ENCODE measurements around the gene GPR132. TPM values are rescaled to one million over a fixed set of nuclear protein-coding genes. Genes with fewer than 3 reads are reported as not detected.

GPR132 gene
- total and polyA plus RNA-seq, 2 donors (not counting 1 experiment from before 2014, with no cell fraction given) = 38.6 to 54.5 TPM

DNA sequence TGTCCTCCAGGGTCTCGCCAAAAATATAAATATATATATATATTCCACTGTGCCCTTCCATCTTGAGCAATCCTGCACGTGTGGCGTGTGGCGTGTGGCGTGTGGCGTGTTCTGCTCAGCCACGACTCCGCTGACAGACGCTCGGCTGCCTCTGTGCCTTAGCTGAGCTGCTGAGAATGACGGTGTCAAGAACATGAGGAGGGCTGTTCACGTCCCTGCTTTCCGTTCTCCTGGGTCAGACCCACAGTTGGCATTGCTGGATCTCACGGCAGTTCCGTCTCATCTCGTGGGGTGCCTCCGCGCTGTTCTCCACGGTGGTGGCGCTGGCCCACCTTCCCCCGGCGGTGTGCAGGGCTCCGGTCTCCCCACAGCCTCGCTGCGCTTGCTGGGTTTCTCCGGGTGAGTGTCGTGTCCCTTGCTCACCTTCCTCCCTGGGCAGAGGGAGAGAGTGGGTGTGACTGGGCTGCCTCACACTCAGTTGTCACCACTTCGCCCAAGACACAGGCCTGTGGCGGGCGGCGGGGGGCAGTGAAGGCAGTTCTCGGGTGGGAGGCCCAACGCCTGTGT is 9.4 kb downstream of the GPR132 start:
- WGBS (ENCODE audit: insufficient coverage) = 93% methylated on average over 30 of the region's 33 CpGs
- no peaks in the 10 kb centered on the region for H3K27me3 ChIP-seq (replicated peaks in 1 of 4; ENCODE audit: control extremely low read depth in 1 of 4, control insufficient read depth in 3 of 4, insufficient read depth in 4 of 4, low read length in 3 of 4)
- H3K9ac ChIP-seq (ENCODE audit: low read length) = no peak overlapping the region
- Mint-ChIP-seq H3K4me1 (peaks cover 30% of the 10 kb centered on the region), H3K9me3 (ENCODE audit: insufficient read depth) (no peaks in the 10 kb centered on the region), H3K27me3 (no peaks in the 10 kb centered on the region), H3K4me3 (no peak overlapping the region), H3K27ac (no peak overlapping the region)
- peak; percentile 19 for DNase-seq
- ChIA-PET POLR2A (no interaction called here), CTCF (no interaction called here)
- ATAC-seq (ENCODE audit: low read depth) = no peak
- H3K27ac ChIP-seq (ENCODE audit: low read length in 2 of 2) = no peak overlapping the region
- H4K20me1 ChIP-seq (ENCODE audit: control insufficient read depth, insufficient read depth, low read length, poor library complexity, severe bottlenecking) = peaks cover 87% of the 10 kb centered on the region
- H3K9me3 ChIP-seq (ENCODE audit: control extremely low read depth in 1 of 3, control insufficient read depth in 2 of 3, insufficient read depth in 1 of 3, low read length in 2 of 3) = no peaks in the 10 kb centered on the region
- H3K4me3 ChIP-seq (ENCODE audit: control extremely low read depth in 1 of 5, extremely low read depth in 1 of 5, insufficient read depth in 1 of 5, low read depth in 2 of 5, low read length in 4 of 5) = no peak overlapping the region
- intact Hi-C loops (cut with micrococcal nuclease) = no loop called here
- peaks cover 0 to 64% of the 10 kb centered on the region in 2 experiments for H3K36me3 ChIP-seq (replicated peaks in 1 of 2; ENCODE audit: control extremely low read depth in 1 of 2, control insufficient read depth in 1 of 2, extremely low read depth in 1 of 2, insufficient read depth in 2 of 2, low read length in 1 of 2)
- TF ChIP-seq, protein P1, sequence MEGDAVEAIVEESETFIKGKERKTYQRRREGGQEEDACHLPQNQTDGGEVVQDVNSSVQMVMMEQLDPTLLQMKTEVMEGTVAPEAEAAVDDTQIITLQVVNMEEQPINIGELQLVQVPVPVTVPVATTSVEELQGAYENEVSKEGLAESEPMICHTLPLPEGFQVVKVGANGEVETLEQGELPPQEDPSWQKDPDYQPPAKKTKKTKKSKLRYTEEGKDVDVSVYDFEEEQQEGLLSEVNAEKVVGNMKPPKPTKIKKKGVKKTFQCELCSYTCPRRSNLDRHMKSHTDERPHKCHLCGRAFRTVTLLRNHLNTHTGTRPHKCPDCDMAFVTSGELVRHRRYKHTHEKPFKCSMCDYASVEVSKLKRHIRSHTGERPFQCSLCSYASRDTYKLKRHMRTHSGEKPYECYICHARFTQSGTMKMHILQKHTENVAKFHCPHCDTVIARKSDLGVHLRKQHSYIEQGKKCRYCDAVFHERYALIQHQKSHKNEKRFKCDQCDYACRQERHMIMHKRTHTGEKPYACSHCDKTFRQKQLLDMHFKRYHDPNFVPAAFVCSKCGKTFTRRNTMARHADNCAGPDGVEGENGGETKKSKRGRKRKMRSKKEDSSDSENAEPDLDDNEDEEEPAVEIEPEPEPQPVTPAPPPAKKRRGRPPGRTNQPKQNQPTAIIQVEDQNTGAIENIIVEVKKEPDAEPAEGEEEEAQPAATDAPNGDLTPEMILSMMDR (IDR thresholded peaks at IDR 0.05) = no peak
- TF ChIP-seq EZH2 (IDR thresholded peaks at IDR 0.05; ENCODE audit: borderline replicate concordance, insufficient read depth, low read depth, low read length, poor library complexity, severe bottlenecking) = no peak
- no peak overlapping the region for H3K4me2 ChIP-seq (replicated peaks; ENCODE audit: low read depth, low read length, poor library complexity, severe bottlenecking)
- H3K4me1 ChIP-seq (ENCODE audit: control insufficient read depth in 2 of 2, insufficient read depth in 2 of 2, low read length in 2 of 2) = peaks cover 24% of the 10 kb centered on the region in 2 donors
- H2AFZ ChIP-seq (ENCODE audit: insufficient read depth, low read depth, low read length, poor library complexity, severe bottlenecking) = no peak overlapping the region
- H3K79me2 ChIP-seq (ENCODE audit: control insufficient read depth, insufficient read depth, low read length) = peaks cover 39% of the 10 kb centered on the region

- peaks cover 35% of the 10 kb centered on the region for H3K79me2 ChIP-seq (ENCODE audit: control insufficient read depth, insufficient read depth, low read length)
- no peak overlapping the region for H3K4me3 ChIP-seq (ENCODE audit: control extremely low read depth in 1 of 5, extremely low read depth in 1 of 5, insufficient read depth in 1 of 5, low read depth in 2 of 5, low read length in 4 of 5)
- no peak overlapping the region for H3K4me3 Mint-ChIP-seq
- no peaks in the 10 kb centered on the region for H3K9me3 Mint-ChIP-seq (ENCODE audit: insufficient read depth)
- no peak overlapping the region for H3K4me2 ChIP-seq (replicated peaks; ENCODE audit: low read depth, low read length, poor library complexity, severe bottlenecking)
- TF ChIP-seq EZH2 (IDR thresholded peaks at IDR 0.05; ENCODE audit: borderline replicate concordance, insufficient read depth, low read depth, low read length, poor library complexity, severe bottlenecking) = no peak
- TF ChIP-seq, protein P1 (IDR thresholded peaks at IDR 0.05) = no peak
- H3K9ac ChIP-seq (ENCODE audit: low read length) = no peak overlapping the region
- peaks cover 0 to 69% of the 10 kb centered on the region in 2 experiments for H3K36me3 ChIP-seq (replicated peaks in 1 of 2; ENCODE audit: control extremely low read depth in 1 of 2, control insufficient read depth in 1 of 2, extremely low read depth in 1 of 2, insufficient read depth in 2 of 2, low read length in 1 of 2)
- H2AFZ ChIP-seq (ENCODE audit: insufficient read depth, low read depth, low read length, poor library complexity, severe bottlenecking) = no peak overlapping the region
- intact Hi-C loops (cut with micrococcal nuclease) = no loop called here
- no peaks in the 10 kb centered on the region for H3K27me3 Mint-ChIP-seq
- H3K27ac ChIP-seq (ENCODE audit: low read length in 2 of 2) = no peak overlapping the region
- CTCF ChIA-PET = no interaction called here
- 96% methylated on average over 13 of the region's 15 CpGs for WGBS (ENCODE audit: insufficient coverage)
- ATAC-seq (ENCODE audit: low read depth) (no peak), DNase-seq (peak; percentile 20)
- H3K27me3 ChIP-seq (replicated peaks in 1 of 4; ENCODE audit: control extremely low read depth in 1 of 4, control insufficient read depth in 3 of 4, insufficient read depth in 4 of 4, low read length in 3 of 4) = no peaks in the 10 kb centered on the region
- peaks cover 25% of the 10 kb centered on the region for H3K4me1 Mint-ChIP-seq
- POLR2A ChIA-PET = interaction anchor here (1.0 kb wide), 1 partner anchor 354 kb away, joined by 5 read pairs; no protein-coding TSS in a partner anchor
- peaks cover 87% of the 10 kb centered on the region for H4K20me1 ChIP-seq (ENCODE audit: control insufficient read depth, insufficient read depth, low read length, poor library complexity, severe bottlenecking)
- H3K9me3 ChIP-seq (ENCODE audit: control extremely low read depth in 1 of 3, control insufficient read depth in 2 of 3, insufficient read depth in 1 of 3, low read length in 2 of 3) = no peaks in the 10 kb centered on the region
- peak overlapping the region; percentile 38 for H3K27ac Mint-ChIP-seq
- peaks cover 19% of the 10 kb centered on the region in 2 donors for H3K4me1 ChIP-seq (ENCODE audit: control insufficient read depth in 2 of 2, insufficient read depth in 2 of 2, low read length in 2 of 2)
Measured at GRCh38 chr14:105055334-105055733, 9.9 kb downstream of the GPR132 start.
